Suprapubic skin (tissue), 4 donors: ENCODE results near the gene RAB27A.
"Not testable (repeated sequence)": the region's sequence is repeated elsewhere in the genome, so short reads cannot be mapped to it uniquely, and the experiment has no call there.

Experiments used
- POLR2A ChIP-seq, 2 donors: fragments of 450-650 bp; IDR thresholded peaks; one replicate each; pipeline ENCODE4 v1.6.1; 2017; ENCODE audit warnings: antibody characterized with exemption in 2 of 2, mild to moderate bottlenecking in 2 of 2, moderate library complexity in 2 of 2
- POLR2AphosphoS5 ChIP-seq, 3 donors: sonication (generic); formaldehyde crosslinking; IDR thresholded peaks; one replicate each; pipeline ENCODE4 v1.6.1; 2017; ENCODE audit warnings: antibody characterized with exemption in 3 of 3

GRCh38 chr15:55249885-55250284 lies 39.7 kb downstream of the RAB27A start:
- not testable (repeated sequence) for TF ChIP-seq POLR2AphosphoS5, POLR2A (IDR thresholded peaks at IDR 0.05)
